Left lobe of liver (tissue), 2 donors: ENCODE data around the gene CTNNA2. TPM values are rescaled to one million over a fixed set of nuclear protein-coding genes. Genes with fewer than 3 reads are reported as not detected.
"Not testable (repeated sequence)": the region's sequence is repeated elsewhere in the genome, so short reads cannot be mapped to it uniquely, and the experiment has no call there.

Experiments
- ATAC-seq: fragments of 200-7000 bp; cut with Tn5 transposase; one replicate; pipeline ENCODE4 v1.9.1; 2020; ENCODE audit warnings: mild to moderate bottlenecking, moderate library complexity
- DNase-seq: peaks from one replicate; pipeline ENCODE4 v3.0.0-alpha.2; 2020; ENCODE audit warnings: low spot score
- total RNA-seq: library from RNA; stranded (reverse); gene quantifications from one replicate; pipeline ENCODE4 v1.2.1, GENCODE V29; 2021
- donor health status: DM: no; HTN: no; CAD: no; lungs with moderate emphysema.
- donor health status: DM: no; HTN: yes; CAD: no.

Gene CTNNA2
- total RNA-seq, 1 donor from 2014 or later, result not detected

DNA sequence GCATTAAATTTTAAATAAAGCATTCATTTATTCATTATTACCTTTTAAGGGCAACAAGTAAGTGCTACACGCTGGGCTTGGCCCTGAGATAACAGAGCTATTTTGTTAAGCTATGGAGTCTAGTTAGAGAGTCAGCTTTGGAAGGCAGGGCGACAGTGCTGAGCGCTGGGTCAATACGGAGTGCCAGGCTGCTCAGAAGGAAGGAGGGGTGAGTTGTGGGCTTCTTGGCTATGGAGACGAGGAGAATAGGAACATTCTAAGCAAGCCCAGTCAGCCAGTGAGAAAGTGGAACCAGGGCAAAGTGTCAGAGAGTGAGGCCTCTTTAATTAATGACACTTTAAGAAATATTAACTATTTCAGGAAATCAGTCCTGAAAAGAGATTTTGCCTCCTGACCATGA lies 503.3 kb downstream of the CTNNA2 start:
- ATAC-seq (no peak), DNase-seq (no peak)

DNA sequence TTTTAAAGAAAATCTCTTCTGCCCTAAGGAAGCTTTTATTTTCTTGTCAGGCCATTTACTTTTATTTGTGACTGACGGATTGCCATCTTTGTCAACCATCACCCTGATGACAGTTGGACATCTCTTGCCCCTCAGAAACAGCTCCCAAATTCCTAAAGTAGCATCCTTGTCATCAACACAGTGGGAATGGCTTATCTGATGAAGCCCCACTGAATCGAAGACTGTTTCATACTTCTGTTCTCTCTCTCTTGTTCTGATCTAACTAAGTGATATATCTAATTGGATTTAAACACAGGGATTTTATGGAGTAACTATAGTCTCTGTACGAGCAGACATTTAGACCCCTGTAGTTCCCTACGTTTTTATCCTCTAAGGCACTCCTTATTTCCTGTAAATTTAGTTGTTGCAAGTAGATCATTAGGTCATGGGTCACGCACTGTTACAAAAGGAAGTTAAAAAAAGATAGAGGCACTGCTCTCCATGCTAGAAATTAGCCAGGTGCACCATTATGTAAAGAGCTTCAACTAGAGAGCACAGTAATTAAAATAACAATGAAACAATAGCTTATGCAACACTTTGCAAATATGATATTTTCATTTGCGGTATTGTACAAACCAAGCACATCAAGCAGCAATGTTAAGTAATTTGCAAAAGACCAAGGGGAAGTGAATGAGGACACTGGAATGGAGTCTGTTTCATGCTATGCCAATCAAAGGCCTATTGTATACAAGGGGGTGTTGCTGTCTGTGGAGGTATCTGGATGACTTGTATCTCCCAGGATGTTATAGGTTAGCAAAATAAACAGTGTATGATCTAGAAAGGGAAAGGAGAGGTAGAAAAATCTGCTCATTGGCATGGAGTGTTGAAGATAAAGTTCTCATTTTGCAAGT lies 507.0 kb downstream of the CTNNA2 start:
- ATAC-seq (no peak), DNase-seq (no peak)

DNA sequence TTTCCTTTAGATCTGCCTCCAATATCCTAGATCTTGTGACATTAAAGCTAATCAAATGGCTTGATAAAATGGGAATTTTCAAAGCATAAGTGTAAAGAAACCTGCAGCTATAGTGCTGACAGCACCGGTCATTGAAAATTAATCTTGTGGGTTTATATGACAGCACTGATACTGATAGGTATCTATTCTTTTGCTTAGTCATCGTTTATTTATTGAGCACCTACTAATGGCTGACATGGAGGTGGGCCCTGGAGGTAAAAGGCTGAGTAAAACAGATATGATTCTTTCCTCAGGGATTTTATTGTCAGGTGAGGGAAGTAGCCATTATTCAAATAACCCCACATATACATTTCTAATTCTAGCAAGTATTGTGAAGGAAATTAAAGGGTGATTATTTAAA lies 509.2 kb downstream of the CTNNA2 start:
- no peak for ATAC-seq
- DNase-seq, result no peak

DNA sequence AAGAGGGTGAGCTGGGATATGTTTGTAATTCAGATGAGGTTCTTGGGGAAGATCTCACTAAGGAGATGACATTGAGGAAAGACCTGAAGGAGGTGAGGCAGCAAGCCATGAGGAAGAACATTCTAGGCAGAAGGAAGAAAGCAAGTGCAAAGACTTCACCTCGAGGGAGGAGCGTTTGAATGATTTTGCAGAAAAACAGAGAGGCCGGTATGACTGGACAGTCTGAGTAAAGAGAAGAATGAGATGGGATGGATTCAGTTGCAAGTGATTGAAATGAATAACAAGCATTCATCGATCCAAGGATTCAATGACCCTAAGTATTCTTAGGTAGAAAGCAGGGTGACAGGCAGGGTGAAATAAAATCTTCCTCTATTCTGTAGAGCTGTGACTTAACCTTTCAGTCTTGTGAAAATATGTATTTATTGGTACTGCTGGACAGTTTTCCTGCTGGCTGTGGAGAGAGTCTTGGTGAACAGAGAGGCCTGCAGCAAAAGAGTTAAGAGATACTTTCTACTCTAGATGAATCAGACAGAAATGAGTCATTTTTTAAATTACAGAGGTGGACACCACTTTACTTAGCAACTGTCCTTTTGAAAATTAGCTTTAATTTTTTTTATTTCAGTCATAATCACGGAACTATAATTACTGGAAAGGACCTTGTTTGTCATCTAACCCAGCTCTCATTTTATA lies 513.3 kb downstream of the CTNNA2 start:
- no peak for ATAC-seq
- no peak for DNase-seq

DNA sequence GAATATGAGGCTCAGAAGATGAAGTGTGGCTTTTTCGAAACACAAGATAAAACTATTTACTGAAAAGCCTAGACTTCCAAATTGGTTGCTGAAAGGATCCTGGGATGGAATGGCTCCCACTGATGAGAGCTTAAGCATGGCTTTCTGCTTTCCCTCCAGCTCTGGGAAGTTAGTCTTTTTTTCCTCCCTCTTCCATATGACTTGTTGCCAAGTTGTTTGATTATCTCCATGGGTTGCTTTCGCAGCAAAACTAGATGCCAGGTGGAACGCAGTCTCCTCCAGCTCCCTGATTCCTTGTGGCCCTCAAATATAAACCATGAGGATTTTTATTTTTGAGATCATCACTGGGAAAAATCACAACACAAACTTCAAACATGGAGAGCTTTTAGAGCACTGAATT lies 515.2 kb downstream of the CTNNA2 start:
- no peak for ATAC-seq
- no peak for DNase-seq

DNA sequence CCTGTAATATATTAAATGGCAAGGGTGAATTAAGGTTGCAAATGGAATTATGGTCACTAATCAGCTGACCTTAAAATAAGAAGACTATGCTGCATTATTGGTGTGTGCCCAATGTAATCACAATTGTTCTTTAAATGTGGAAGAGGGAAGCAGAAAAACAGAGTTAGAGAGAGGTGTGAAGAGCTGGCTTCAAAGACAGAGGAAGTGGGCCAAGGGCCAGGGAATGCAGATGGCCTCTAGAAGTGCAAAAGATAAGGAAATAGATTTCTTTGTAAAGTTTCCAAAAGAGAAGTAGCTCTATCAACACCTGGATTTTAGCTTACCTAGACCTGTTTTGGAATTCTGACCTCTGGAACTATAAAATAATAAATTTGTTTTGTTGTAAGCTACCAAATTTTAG lies 515.7 kb downstream of the CTNNA2 start:
- ATAC-seq (no peak), DNase-seq (no peak)

DNA sequence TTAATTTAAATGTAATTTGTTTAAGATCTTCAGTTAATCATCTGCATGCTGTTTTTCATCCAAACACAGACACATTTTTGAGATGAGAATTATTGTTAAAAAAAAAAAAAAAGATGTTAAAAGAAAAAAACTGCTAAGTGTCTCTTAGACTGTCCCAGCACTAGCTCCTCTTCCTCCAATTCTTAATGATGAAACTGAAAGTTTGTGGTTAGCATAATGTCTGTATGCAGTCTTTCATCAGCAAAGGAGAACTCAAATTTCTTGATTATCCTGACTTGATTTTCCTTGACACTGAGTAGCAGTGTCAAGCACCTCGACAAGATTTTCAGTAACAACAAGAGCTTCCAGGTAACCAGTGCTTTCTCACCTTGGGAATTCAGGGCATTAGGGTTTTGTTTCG lies 517.3 kb downstream of the CTNNA2 start:
- ATAC-seq (no peak), DNase-seq (no peak)

DNA sequence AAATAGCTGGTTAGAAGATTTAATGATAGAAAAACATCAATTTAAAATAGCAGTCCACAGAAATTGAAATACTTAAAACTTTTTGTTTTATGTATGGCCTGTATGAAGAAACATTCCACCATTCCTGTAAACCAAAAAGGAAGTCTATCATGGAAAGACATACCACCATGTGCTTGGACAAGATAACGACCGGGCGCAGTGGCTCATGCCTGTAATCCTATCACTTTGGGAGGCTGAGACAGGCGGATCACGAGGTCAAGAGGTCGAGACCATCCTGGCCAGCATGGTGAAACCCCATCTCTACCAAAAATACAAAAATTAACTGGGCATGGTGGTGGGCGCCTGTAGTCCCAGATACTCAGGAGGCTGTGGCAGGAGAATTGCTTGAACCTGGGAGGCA lies 519.8 kb downstream of the CTNNA2 start:
- not testable (repeated sequence) for ATAC-seq, DNase-seq

DNA sequence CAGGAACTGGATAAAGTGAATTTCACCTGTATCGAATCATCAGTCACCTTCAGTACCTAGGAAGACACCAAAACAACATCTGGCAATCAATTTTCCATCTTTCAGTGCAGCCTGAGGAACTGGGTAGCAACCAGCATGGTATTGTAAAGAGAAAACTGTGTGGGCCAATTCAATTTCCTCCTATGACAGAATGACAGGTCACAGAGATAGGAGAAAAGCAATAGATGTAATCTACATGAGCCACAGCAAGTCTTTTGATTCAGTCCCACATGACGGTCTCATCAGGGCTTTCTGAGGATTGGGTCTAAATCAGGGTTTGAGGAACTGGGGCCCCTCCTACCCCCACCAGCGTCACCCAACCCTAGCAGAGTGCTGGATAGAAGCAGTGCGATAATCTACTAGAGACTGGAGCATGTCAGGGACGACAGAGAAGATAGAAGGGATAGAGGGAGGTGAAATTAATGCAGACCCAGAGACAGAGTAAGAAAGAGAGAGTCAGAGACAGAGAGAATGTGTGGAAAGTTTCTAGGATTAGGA lies 523.0 kb downstream of the CTNNA2 start:
- no peak for DNase-seq
- ATAC-seq, result no peak

DNA sequence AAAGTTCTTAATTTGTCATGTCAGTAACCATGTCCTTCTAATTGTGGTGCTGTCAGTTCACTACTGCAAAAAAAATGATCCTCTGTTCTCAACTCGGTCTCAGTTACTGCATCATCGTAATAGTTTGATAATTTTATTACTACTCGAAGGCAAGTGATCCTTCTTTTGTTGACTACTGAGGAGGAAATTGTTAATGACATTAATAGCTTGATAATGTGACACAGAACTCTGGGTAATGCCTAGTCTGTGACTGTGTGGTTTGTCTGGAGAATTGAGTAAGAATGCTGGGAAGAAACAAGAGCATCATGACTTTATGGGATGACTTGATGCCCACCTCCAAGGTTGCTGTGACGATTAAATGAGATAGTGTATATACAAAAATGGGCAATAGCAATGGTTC lies 524.5 kb downstream of the CTNNA2 start:
- DNase-seq (no peak), ATAC-seq (no peak)

DNA sequence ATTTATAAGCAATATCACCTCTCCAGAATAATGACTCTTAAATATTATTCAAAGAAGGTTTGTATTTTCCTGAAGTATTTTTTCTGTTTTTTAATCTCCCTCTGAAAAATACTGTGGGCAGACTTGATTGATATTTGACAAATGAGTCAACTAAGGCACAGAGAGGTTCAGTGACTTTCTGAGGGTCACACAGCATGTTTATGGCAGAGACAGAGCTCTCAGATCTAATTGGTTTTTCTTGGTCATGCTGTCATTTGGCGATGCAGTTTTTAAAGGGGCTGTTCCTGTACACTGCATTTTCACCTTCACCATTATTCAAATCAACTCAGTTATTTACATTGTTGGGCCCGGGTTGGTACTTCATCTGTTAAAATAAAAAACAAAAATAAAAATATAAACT lies 527.4 kb downstream of the CTNNA2 start:
- DNase-seq (no peak), ATAC-seq (no peak)

DNA sequence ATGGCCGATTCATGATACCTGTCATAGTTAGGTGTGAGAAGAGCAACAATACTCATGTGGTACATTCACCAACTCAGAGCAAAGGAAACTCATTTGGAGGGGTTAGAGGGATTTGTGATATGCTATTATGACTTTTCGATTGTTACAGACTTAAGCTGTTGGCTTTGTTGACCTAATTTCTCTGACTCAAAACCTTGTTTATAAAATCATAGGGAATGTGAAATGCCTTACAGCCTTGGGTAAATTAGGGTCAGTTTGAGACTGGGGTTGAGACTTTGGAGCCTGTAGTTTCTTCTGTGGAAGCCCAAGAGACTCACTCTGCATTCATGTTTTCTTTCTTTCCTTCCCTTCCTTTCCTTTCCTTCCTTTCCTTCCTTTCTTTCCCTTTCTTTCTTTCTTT lies 529.8 kb downstream of the CTNNA2 start:
- DNase-seq (no peak), ATAC-seq (no peak)

DNA sequence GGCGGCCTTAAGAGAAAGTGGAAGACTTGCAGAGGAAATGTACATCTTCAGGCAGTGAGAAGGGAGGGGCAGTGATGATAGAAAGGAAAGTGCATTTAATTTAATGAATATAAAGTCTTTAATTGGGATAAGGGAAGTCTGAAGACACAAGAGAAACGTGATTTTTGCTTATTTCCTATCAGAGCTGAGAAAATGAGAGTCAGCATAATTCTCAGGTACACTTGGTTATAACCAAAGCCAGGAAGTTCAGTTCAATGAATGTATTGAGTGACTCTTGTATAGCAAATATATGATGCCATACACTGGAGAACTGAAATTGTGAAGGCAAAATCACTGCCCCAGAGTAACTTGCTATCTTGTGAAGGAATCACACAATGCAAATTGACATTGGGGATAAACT lies 535.4 kb downstream of the CTNNA2 start:
- DNase-seq (no peak), ATAC-seq (no peak)

DNA sequence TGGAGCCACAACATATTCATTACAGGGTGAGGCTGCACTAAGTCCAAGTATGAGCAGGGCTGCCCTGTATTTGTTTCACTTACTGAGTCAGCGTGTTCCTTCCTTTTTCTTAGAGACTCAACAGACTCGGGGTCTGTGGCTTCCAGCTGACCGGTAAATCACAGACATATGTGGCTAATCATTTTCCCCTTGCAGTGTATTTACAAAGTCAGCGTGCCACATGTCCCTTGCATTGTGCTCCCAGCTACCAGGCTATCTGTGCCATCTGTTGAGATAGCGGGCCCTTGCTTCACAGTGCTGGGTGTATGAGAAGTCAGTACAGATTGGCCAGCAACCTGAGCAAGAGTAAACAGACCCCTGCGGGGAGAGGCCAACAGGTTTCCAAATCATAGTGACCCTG lies 537.4 kb downstream of the CTNNA2 start:
- ATAC-seq, result no peak
- no peak for DNase-seq

DNA sequence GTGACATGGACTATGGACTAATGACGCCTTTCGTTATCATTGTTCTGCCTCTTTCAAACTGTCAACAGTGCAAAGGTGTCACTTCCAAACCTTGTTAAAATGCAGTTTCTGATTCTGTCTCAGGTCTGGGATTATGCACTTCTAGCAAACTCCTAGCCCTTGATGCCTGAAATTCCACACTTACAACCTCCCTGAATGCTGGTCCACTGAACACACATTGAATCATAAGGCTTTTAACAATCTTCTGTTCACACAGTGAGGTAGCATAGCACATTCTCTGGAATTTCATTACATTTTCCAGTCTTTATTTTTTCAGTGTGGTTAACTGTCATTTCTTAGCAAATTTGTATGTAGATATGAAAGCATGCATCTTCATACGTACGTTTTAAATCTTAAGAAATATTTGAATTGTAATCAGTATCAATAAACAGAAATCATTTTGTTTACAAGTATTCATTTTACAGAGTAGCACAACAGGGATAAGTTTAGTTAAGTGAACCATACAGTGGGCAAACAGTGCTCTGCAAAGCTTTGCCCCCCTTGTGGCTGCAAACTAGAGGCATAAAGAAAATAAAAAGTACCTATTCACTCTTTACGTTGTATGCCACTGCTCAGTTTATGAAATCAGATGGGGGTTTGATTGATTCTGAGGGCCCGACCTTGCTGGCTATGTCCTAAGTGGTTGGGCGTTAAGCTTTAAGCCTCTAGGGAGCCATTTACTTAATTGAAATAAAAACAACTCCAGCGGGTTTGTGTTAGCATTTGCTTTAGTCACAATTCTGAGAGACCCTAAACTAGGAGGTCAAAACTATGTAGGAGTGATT lies 540.9 kb downstream of the CTNNA2 start:
- ATAC-seq, result no peak
- no peak for DNase-seq

DNA sequence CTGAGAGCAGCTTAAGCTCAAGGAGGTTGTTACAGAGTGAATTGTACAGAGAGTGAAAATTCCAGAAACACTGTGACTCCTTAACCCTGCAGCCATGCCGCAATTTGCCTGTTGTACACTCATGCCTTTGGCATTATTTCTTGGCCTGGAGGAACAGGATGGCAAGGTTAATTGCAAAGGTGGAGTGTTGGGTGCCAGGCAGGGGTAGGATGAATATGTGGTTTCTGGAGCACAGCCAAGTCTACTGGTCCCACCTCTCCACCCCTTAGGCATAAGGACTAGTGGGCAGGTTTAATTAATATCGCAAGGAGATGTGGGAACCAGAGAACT lies 541.5 kb downstream of the CTNNA2 start:
- no peak for DNase-seq

DNA sequence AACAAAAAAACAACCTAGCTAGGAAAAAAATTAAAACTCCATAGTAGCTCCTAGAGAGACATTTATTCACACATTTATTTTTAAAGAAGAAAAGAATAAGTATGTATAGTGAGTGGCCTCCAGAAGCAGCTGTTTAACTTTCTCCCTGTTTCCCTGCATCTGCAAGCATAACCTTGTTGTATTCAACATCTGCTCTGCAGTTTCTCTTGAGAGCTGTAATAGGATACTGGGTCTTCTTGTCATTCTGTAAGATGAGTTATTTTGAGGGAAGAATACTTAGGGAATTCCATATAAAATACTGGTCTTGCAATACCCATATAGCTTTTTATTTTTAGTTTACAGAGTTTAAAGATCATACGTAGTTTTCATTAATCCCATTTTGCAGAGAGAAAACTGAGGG lies 545.1 kb downstream of the CTNNA2 start:
- ATAC-seq, result no peak
- DNase-seq, result no peak

More for the DNA sequence above, 541.5 kb downstream of the CTNNA2 start:
- ATAC-seq, result no peak

DNA sequence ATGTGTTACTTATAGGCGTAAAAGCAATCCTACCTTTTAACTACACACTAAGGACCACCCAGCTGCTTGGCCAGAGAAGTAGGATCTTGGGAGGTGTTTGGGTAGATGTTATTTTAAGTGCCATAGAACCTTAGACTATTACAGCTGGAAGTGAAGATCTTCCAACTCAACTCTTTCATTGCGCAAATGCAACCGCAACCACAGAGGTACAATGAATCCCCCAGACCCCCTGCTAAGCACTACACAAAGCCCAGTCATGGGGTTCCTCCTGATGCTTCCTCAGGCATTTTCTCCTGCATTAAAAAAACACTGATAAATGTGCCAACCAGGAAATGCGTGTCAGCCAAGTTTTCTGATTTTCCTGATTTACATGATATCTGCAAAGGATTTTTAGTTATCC lies 545.7 kb downstream of the CTNNA2 start:
- ATAC-seq, result no peak
- no peak for DNase-seq

DNA sequence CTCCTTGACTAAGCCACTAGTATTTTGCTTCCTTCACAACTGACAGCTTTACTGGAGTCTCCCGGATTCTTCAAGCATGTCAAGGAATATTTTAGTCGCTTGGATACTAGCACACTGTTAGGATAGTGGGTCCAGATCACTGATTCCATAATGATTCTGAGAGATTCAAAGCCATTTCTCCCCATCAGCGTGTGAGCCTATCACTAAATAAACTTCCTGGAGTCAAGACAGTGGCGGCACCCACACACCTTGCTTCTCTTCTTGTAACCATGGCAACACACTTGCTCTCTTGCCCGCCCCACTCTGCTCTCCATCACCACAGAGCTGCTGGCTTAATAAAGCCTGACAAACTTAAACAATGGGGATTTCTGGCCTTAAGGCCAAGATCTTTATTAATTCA lies 546.6 kb downstream of the CTNNA2 start:
- DNase-seq, result no peak
- no peak for ATAC-seq

DNA sequence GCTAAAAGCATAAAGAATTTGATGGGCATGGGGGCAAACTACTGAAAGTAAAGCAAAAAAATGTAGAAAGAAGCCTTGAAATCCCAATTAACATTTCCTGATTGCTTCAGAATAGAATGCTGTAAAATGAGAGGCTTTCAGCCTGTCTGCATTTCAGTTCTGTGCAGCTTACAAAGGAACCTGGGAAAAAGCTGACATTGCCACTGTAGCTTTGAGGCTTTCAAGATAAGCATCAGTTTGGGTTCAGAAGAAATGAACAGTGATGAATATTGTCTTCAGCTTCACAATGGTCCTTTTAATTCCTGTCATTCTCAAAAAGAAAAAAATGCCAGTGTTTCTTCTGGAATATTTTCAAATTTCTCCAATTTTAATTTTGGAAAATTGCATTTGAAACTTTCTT lies 549.0 kb downstream of the CTNNA2 start:
- DNase-seq, result no peak
- ATAC-seq, result no peak

DNA sequence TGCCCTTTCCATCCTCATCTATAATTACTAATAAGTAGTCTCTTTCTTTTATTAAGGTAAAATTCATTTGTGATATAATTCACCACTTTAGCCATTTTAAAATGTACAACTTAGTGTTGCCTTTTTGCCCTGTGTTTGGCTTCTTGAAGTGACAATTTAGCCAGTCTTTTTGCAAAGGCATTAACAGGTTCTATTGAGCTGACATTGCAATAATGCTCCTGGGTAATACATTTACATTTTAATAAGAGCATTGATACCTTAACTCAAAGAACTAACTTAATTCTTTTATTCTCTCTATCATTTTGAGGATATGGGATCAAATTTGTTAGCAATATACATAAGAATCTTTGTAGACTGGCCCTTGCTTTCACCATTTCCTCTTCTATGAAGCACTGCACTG lies 549.4 kb downstream of the CTNNA2 start:
- ATAC-seq, result no peak
- DNase-seq, result no peak
